Hindlimb muscle (tissue), 1 donor: ENCODE results near the gene PMPCB. TPM values are rescaled to one million over a fixed set of nuclear protein-coding genes. Genes with fewer than 3 reads are reported as not detected.

ENCODE experiments used
- DNase-seq: peaks from one replicate; pipeline ENCODE4 v3.0.0-alpha.2; 2013
- polyA plus RNA-seq: library from polyadenylated mRNA; unstranded; fragments of 120-200 nt; gene quantifications from one replicate; pipeline ENCODE4 v1.2.1, GENCODE V29; 2013; ENCODE audit not compliant: insufficient read length

The PMPCB gene
- polyA plus RNA-seq, 1 donor, result 54.3 TPM

GRCh38 chr7:103336761-103337160 is 39.5 kb downstream of the PMPCB start:
- no peak for DNase-seq

GRCh38 chr7:103338864-103339263 is 41.6 kb downstream of the PMPCB start:
- DNase-seq, result no peak

- DNase-seq, result no peak
These were observed 44.2 kb downstream of the PMPCB start for GRCh38 chr7:103341466-103341865.

- DNase-seq, result no peak
These were observed 46.1 kb downstream of the PMPCB start for GRCh38 chr7:103343332-103343731.

GRCh38 chr7:103343758-103344452 is 46.7 kb downstream of the PMPCB start:
- no peak for DNase-seq

GRCh38 chr7:103344453-103345149 is 47.4 kb downstream of the PMPCB start, which contains the start of gene DNAJC2:
DNAJC2 (minus strand) TSS chr7:103344767; CDS start chr7:103344622, 145 bp downstream.
- peak; percentile 91 for DNase-seq

DNA sequence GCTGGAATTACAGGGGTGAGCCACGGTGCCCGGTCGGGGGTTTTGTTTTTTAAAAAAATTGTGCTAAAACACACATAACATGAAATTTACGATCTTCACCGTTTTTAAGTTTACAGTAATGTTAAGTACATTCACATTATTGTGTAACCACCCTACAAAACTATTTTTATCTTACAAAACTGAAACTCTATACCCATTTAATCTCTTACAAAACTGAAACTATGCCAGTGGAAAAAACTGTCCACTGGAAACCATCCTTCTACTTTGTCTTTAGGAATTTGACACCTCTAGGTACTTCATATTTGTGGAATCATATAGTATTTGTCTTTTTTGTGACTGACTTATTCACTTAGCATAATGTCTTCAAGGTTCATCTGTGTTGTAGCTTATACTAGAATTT is 49.2 kb downstream of the PMPCB start:
- no peak for DNase-seq

DNA sequence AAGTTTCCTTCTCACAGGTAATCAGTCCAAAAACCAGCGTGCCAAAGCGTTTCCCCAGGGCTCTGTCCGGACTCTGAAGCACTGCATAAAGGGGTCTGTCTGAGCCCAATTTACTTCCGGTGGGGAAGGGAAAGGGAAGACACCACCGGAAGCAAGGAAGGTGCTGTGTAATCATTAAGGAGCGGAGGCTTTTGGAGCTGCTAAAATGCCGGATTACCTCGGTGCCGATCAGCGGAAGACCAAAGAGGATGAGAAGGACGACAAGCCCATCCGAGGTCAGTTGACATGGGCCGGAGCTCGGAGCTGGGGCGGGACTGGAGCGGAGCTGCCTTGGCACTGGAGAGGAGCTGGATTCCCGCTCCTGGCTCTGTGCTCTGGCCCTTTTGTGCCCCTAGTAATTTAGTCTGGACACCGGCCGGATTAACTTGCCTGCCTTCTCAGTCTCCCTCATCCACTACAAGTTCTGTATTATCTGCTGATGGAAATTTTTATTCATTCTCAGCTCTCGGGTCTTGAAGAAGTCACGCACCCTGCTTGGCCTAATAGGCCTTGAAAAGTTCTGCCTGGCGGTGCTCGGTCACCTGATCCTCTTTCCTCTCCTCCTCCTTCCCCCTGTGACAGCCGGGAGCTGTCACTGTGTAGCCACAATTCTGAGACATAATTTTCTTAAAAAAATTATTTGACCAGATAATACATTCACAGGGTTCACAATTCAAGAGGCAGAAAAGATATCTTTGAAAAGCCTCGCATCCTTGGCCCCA is 50.5 kb downstream of the PMPCB start, which contains the start of gene PSMC2:
Gene PSMC2, plus strand, starts transcription at position 137 of the 761 bp plus-strand sequence. Its CDS starts 69 bp downstream, at position 206.
- peak; percentile 92 for DNase-seq

GRCh38 chr7:103348452-103348851 is 51.2 kb downstream of the PMPCB start:
- no peak for DNase-seq

DNA sequence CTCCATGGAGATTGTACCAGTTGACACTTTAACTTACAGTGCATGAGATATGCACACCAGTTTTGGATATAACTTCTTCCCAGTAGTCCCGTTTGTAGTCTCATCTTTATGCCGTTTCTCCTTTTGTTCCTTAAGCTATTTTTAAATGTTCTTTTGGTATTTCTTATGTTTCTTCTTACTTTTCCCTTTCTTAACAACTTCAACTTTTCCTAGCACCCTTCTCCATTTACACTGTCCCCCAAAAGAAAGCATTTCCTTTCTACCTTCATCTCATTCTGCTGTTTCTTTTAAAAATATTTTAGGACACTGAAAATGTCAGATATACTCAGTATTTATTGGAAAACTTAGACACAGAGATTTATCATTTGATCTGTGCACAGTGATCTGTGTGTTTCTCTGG is 51.7 kb downstream of the PMPCB start:
- DNase-seq, result no peak

DNA sequence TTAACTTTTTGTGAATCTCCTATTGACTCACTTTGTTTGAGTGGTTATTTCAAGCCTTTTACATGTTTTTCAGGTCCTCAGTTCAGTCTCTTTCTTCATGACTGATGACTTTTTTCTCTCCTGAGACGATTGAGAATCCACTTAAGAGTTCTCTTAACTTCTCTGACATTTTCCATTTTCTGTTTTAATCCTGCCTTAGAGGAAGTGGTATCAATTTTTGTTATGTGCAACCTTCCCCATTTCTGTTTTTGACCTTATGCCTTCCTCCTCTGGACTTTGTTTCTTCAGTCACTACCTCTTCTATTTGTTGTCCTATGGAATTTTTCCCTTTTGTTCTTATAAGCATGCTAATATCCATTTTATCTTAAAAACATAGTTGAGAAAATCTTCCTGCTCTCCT is 52.6 kb downstream of the PMPCB start:
- no peak for DNase-seq

Other genes starting within 250 kb of the PMPCB start
- 0.76 TPM for gene FBXL13, start 222.6 kb upstream of the PMPCB start, polyA plus RNA-seq
- 20.0 TPM for gene ARMC10, start 222.3 kb upstream of the PMPCB start, polyA plus RNA-seq
- 14.5 TPM for gene NAPEPLD, start 148.3 kb upstream of the PMPCB start, polyA plus RNA-seq
- 32.4 TPM for gene DNAJC2, start 47.3 kb downstream of the PMPCB start, polyA plus RNA-seq
- 90.3 TPM for gene PSMC2, start 50.2 kb downstream of the PMPCB start, polyA plus RNA-seq
- gene SLC26A5, start 148.8 kb downstream of the PMPCB start, polyA plus RNA-seq, result 0.14 TPM